ENCODE data around the gene LGALS3BP.
A peak's percentile ranks its signal among the peaks of the same experiment; 100 is the strongest.
"Not testable (repeated sequence)": the region's sequence is repeated elsewhere in the genome, so short reads cannot be mapped to it uniquely, and the experiment has no call there.

LGALS3BP gene, protein sequence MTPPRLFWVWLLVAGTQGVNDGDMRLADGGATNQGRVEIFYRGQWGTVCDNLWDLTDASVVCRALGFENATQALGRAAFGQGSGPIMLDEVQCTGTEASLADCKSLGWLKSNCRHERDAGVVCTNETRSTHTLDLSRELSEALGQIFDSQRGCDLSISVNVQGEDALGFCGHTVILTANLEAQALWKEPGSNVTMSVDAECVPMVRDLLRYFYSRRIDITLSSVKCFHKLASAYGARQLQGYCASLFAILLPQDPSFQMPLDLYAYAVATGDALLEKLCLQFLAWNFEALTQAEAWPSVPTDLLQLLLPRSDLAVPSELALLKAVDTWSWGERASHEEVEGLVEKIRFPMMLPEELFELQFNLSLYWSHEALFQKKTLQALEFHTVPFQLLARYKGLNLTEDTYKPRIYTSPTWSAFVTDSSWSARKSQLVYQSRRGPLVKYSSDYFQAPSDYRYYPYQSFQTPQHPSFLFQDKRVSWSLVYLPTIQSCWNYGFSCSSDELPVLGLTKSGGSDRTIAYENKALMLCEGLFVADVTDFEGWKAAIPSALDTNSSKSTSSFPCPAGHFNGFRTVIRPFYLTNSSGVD

DNA sequence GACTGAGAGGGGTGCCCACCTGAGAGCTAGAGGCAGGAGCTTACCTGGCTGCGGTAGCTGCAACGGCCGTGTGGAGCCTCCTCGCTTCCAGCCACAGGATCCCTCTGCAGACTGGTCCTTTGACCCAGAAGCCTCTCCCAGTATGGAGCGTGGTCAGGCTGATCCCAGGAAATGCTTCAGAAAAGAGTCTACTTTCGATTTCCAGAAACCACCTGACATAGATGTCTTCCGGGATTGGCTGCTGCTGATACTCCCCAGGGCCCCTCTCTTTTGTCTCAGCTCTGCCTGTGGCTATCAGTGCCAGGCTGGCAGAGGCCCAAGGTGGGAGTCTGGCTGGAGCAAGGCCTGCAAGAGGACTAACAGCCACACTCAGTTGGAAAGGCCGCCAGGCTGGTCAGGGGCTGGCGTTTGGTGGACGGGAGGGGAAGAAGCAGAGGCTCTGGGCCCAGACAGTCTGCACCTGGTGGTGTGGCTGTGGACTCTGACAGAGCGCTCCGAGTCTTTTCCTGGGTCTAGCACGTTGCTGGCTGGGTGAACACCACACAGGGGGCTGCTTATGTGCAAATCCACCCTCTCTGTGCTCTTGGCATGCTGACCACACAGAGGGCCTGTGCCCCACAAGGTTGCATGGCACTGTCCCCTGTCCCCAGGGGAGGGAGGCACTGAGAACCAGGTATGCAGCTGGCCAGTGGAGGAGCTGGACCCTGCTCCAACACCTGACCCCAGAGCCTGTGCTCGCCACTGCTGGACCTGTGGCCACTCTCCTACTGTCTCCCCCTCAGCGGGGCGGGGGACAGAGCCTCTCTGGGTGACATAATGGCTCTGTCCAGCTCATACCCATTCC lies at the start of gene LGALS3BP:
LGALS3BP (minus strand) TSS at position 144 of the 844 bp plus-strand sequence. CDS start 2,732 bp downstream, outside the sequence.
- no peak for DNase-seq

DNA sequence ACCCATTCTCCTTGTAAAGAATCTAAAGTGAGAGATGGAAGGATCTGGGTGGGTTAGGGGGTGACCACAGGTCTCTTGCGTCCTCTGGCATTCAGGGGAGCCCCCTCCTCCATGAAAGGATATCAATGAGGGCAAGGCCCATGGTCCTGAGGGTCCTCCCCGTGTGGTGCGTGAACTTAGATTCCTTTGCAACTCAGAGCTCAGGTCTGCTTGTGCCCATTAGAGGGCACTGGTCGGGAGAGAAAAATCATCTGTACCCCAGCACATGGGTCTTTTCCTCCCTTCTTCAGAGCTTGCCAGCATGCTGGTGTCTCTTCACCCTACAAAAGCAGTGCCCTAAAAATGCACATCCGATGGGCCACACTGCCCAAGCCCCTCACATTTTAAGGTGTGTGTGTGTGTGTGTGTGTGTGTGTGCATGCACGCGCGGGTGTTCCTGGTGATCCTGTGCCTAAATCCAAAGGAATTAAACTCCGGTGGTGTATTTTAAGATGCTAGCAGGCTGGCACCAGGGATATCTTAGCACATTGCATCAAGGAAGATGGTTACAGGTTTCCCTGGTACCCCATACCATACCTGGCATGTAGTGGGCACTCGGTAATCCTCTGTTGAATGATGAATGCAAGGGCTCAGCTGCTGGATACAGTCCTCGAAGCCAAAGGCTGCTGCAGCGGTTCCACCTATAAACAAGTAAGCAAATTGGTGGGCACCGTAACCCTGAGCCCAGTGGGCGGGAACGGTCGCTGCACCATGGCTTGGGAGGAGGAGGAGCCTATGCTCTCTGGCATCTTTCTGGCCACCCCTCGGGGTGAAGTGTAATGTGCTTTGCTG lies 49.0 kb upstream of the LGALS3BP start:
- DNase-seq = no peak

DNA sequence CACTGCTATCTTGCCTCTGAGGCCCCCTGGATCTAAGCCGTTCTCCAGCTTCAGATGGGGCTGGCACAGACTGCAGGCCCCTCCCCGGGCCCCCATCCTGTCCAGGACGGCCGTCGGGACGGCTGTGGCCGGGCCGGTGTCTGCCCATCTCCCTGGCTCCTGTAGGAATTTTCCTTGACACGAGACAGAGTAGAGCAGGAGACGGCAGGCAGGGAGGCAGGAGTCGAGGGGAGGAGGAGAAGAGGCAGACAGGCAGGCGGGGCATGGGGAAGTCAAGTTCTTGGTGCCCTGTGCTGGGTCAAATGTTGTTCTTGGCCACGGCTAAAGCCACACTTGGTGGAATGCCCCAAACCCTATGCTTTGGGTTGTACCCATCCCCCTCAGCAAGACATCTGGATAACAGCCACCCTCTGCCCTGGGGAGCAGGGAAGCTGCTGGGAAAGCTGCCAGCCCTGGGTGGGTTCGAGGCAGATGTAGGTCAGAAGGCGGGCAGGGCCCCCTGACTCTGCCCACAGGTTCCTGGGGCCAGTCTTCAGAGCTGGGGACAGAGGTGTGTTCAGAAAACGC lies 48.3 kb upstream of the LGALS3BP start:
- DNase-seq = no peak

DNA sequence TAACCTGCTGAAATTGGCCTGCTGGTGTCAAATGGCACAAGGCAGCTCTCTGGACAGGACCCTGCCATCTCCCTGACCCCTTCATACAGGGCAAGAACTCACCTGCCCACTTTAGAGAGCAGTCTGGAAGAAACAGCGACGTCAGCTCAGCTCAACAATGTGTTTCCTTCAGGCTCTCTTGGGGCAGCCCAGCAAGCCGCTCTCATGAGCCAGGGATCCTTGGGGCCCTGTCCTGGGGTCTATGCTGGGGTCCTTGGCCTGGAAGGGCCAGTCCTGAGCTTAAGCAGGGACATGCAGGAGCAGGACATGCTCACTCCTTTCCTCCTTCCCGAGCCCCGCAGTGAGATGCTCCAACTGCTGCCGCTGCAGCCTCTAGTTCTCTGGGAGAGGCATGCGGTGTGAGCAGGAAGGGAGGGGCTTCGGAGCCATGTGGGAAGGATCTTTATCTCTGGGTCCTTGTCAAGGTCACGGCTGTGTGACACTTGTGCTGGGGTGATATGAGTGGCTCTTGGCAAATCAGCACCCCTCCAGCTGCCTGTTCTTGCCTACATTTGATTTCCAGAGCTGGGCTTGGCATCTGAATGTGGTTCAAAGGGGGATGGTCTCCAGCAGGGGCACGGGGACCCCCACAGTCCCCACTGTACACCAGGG lies 47.7 kb upstream of the LGALS3BP start:
- no peak for DNase-seq

- no peak for DNase-seq
Observed at GRCh38 chr17:79026376-79027273, 46.9 kb upstream of the LGALS3BP start.

DNA sequence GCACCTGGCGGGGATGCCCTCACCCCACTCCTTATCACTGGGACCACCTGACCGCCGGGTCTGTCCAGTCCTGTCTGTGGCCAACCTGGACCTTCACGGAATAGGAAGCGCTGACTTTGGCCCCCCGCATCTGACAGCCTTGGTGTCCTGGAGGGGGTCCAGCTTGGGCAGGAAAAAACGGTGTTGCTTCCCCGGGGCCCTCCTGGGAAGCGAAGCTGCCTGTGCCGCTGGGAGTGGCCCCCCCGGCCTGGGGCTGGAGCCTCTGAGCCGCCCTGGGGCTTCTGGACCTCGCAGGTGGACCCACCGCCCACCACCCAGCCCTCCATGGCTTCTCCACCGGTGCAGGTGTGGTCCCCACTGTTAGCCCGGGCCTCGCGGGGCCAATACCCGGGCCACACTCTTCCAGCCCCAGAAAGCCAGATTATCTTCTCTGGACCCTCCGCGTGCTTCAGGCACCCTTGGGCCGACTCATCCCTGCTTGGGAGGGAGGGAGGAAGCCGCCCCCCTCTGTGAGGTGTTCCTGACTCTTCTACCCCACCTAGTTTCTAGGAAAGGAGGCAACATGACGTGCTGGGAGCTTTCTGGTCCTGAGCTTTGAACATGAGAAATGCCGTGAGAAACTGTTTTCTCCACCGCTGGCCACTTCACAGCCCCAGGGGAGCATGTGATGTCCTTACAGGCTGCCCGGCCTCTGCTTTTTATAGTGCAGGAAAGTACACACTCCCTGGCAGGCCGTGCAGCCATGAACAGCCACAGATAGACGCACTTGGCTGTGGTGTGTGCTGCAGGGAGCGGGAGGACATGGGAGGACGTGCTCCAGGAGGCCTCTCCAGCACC lies 45.4 kb upstream of the LGALS3BP start:
- DNase-seq = no peak

GRCh38 chr17:79023886-79024771 lies 44.4 kb upstream of the LGALS3BP start, which contains the start of gene C1QTNF1:
TSS of gene C1QTNF1 (plus strand) at chr17:79024169. CDS start at chr17:79043969, 19,800 bp downstream.
- no peak for DNase-seq

DNA sequence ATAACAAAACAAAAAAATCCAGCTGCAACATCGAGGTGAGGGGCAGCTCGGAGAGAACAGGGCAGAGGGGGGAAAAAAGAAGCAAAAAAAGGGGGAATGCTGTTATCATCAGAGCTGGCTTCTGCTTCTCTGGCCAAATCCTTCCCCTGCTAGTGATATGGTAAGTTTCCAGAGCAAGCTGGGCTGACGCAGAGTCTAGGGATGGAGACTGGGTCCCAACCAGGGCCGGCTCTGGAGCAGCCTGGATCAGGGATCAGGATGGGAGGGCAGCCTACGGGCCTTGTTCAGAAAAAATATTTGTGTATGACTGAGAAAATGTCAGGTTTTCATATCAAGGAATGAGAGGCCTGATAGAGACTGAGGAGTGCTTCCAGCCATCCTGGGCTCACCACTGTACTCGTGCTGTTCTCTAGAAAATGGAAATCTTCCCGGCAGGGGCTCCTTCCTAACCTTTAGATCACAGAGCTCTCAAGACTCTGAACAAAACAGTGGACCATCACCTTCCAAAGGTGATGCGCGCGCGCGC lies 43.5 kb upstream of the LGALS3BP start:
- no peak for DNase-seq

DNA sequence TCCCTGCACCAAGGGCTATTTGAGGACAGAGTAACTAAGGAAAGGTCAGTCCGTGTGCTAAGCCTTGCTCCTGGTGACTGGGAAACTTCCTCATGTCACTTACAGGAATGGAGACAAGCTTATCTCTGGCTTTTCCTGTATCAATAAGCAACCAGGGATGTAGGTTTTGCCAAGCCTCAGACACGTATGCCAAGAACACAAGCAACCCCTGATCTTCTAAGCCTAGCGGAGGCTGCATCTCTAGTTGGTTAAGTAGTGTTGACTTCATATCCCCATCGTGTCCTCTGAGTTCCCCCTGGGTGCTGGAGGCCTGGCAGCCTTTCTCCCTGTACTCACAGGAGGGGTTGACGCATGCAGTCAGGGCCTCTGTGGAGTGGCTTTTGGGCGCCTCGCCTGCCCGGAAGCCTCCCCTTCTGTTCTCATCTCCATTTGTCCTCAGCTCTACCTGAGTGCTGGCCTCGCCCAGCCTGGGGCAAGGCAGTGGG lies 42.8 kb upstream of the LGALS3BP start:
- DNase-seq = no peak

- DNase-seq = not testable (repeated sequence)
Observed at GRCh38 chr17:79021929-79022328, 42.2 kb upstream of the LGALS3BP start.

DNA sequence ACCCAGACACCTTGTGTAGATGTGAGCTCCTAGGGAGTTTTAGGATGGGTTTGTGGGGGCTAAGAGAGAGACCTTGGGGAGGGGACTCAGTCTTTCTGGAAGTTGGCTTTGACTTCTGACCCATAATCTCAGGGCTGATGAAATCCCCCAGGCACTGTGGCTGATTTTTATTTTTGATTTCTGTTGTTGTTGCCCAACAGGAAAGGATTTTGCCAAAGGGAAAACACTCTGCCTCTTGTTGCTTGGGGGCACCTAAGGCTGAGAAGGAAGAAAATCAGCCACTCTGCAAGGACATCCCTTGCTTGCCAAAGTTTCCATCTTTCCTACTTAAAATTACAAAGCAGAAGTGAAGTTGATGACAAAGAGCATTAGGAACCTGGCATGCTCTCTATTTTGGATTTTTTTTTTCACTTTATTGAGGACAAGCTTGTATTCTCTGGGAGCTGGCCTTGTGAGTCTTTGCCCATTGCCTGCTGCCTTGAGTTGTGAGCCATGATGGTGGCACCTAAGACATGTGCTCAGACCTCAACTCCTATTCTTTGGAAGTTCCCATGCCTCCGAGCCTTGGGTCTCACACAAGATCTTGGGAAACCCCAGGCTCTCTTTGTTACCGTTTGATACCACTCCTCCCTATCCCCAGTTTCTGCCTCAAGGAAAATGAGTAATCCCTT lies 41.0 kb upstream of the LGALS3BP start:
- no peak for DNase-seq

DNA sequence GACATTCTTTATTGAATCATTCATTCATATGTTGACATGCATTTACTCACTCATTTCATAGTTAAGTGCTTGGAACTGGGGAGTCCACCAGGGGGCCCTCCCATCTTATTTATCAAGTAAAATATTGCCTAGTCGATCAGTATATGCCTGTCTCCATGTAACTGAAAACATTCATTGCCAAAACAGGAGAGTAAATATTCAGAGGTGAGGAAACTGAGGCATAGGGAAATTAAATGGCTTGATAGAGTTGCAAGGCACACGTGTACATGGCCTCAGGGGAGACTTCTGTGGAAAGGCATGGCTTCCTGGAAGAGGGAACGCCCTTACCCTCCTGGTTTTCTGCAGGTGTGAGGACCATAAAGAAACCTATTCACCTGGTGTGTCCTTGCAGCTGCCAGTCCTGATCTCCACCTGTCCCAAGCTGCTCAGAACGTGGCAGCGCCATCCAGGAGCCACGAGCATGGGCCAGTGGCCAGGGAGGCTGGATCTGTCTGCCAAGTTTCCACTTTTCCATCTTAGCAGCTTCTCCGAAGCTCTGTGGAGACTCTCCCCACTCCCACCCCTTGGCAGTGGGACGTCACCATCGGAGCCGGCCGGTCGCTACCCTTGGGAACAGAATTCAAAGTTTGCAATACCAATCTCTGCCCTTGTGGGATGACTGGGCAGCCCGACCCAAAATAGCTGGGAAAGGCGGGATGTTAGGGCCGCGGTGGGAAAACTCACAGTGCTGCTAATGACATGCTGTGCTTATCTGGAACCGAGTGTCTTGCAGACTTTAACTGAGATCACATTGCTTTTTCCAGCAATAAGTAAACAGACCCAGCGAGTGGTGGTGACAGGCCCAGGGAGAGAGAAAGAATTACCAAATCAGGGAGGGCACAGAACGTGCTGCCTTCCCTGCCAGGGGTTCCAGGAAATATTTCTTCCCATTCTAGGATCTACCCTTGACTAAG lies 40.2 kb upstream of the LGALS3BP start:
- DNase-seq = peak; percentile 54

GRCh38 chr17:79019261-79019631 lies 39.5 kb upstream of the LGALS3BP start:
- no peak for DNase-seq

DNA sequence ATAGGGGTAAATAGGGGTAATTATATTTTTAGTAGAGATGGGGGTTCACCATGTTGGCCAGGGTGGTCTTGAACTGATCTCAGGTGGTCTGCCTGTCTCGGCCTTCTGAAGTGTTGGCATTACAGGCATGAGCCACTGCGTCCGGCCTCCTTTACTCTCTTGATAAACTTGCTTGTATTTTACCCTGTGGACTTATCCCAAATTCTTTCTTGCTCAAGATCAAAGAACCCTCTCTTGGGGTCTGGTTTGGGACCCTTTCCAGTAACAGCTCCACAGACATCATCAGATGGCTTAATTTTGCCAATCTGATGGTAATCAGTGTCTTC lies 38.6 kb upstream of the LGALS3BP start:
- DNase-seq = no peak

DNA sequence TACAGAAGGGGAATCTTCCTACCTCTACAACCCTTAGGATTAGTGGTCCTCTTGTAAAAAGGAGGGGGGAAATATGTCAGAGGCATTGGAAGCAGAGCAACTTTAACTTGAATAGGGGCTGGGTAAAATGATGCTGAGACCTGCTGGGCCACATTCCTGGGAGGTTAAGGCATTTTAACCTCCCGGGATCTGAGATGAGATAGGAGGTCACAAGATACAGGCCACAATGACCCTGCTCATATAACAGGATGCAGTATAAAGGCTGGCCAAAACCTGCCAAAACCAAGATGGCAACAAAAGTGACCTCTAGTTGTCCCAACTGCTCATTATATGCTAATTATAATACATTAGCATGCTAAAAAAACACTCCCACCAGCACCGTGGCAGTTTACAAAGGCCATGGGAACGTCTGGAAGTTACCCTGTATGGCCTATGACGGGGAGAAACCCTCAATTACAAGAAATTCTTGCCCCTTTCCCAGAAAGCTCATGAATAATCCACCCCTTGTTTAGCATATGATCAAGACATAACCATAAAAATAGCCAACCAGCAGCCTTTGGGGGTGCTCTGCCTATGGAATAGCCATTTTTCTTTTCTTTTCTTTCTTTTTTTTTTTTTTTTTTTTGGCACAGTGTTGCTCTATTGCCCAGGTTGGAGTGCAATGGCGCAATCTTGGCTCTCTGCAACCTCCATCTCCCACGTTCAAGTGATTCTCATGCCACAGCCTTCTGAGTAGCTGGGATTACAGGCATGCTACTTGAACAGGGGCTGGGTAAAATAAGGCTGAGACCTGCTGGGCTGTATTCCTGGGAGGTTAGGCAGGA lies 38.0 kb upstream of the LGALS3BP start:
- no peak for DNase-seq

All from activated CD8-positive, alpha-beta memory T cell treated with anti-CD3 and anti-CD28 coated beads, Interleukin-2, amount 50 U/mL, for 4 hours (primary cell).